ENCODE results near the gene PANK3.
A peak's percentile ranks its signal among the peaks of the same experiment; 100 is the strongest.
"Not testable (repeated sequence)": the region's sequence is repeated elsewhere in the genome, so short reads cannot be mapped to it uniquely, and the experiment has no call there.

Gene PANK3

GRCh38 chr5:168537176-168537575 lies 42.0 kb downstream of the PANK3 start:
- Mint-ChIP-seq H3K27ac (no peak overlapping the region), H3K9me3 (no peaks in the 10 kb centered on the region), H3K36me3 (no peaks in the 10 kb centered on the region), H3K4me3 (no peak overlapping the region), H3K4me1 (no peaks in the 10 kb centered on the region)
- ATAC-seq (no peak), DNase-seq (ENCODE audit: low spot score in 2 of 2) (no peak)

DNA sequence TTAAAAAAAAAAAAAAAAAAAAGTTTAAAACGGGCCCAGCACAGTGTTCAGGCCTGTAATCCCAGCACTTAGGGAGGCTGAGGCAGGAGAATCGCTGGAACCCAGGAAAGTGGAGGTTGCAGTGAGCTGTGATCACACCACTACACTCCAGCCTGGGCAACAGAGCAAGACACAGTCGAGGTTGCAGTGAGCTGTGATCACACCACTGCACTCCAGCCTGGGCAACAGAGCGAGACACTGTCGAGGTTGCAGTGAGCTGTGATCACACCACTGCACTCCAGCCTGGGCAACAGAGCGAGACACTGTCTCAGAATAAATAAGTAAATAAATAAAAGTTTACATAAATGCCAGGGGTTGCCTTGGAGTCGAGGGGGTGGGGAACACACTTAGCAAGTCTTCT lies 44.8 kb downstream of the PANK3 start:
- H3K4me3 Mint-ChIP-seq; DNase-seq (ENCODE audit: low spot score in 2 of 2); ATAC-seq; H3K4me1 Mint-ChIP-seq; H3K36me3 Mint-ChIP-seq; H3K9me3 Mint-ChIP-seq; H3K27ac Mint-ChIP-seq: not testable (repeated sequence)

- H3K4me3 Mint-ChIP-seq: no peak overlapping the region
- H3K4me1 Mint-ChIP-seq: peaks cover 15% of the 10 kb centered on the region
- no peaks in the 10 kb centered on the region for H3K9me3 Mint-ChIP-seq
- ATAC-seq: no peak
- H3K36me3 Mint-ChIP-seq: no peaks in the 10 kb centered on the region
- no peak for DNase-seq (ENCODE audit: low spot score in 2 of 2)
- H3K27ac Mint-ChIP-seq: no peak overlapping the region
Measured at GRCh38 chr5:168531987-168532864, 46.9 kb downstream of the PANK3 start.

DNA sequence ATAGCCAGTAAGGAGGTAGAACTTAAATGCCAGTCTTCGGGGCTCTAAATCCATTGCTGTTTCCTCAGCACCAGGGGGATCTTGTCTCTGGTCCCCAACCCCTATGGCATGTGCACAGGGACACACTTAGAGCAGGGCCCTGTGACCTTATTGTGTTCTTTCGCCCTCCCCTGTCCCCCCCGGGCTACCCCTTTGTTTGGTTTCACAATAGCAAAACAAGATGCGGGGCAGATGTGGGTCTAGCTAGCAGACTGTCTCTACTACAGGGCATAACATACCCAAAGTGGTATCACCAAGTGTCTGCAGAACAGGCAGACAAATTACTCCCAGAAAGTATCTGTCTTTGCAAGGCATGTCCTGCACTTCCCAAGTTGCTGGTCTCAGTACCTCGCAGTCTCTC lies 48.0 kb downstream of the PANK3 start:
- H3K27ac Mint-ChIP-seq: no peak overlapping the region
- no peak for ATAC-seq

DNA sequence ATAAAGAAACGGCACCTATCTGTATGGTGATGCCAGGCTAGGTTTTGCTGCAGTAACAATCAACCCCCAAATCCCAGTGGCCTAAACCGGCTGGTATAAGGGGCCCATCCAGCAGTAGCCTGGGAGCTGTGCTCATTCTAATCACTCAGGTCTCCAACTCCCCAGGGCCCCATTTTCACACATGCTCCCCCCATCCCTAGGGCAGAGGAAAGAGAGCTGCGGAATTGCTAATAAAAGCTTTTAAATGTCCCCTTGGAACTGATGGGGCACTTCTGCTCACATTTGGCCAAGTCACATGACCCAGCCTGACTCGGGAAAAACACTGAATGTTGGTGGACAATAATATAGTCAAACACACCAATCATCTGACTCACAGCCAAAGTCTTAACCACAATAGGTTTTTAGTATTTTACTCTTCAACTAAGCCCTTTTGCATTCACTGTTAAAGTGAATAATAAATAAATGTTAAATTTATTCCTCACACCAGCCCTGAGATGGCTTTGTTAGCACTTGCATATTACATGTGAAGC lies 48.5 kb downstream of the PANK3 start:
- DNase-seq (ENCODE audit: low spot score in 2 of 2): no peak
- peaks cover 15% of the 10 kb centered on the region for H3K4me1 Mint-ChIP-seq
- no peak overlapping the region for H3K27ac Mint-ChIP-seq
- ATAC-seq: no peak
- no peaks in the 10 kb centered on the region for H3K9me3 Mint-ChIP-seq
- peak overlapping the region; percentile 59 for H3K4me3 Mint-ChIP-seq
- H3K36me3 Mint-ChIP-seq: no peaks in the 10 kb centered on the region

More for the DNA sequence above, 48.0 kb downstream of the PANK3 start:
- DNase-seq (ENCODE audit: low spot score in 2 of 2): no peak
- Mint-ChIP-seq H3K4me1 (peaks cover 15% of the 10 kb centered on the region), H3K36me3 (no peaks in the 10 kb centered on the region), H3K9me3 (no peaks in the 10 kb centered on the region), H3K4me3 (no peak overlapping the region)

- no peaks in the 10 kb centered on the region for H3K9me3 Mint-ChIP-seq
- H3K4me3 Mint-ChIP-seq: peak overlapping the region; percentile 60
- DNase-seq (ENCODE audit: low spot score in 2 of 2) (no peak), ATAC-seq (no peak)
- H3K36me3 Mint-ChIP-seq: peaks cover 6% of the 10 kb centered on the region
- H3K27ac Mint-ChIP-seq: no peak overlapping the region
- H3K4me1 Mint-ChIP-seq: peaks cover 15% of the 10 kb centered on the region
Measured at GRCh38 chr5:168529374-168530234, 49.6 kb downstream of the PANK3 start.

- Mint-ChIP-seq H3K4me1 (peaks cover 15% of the 10 kb centered on the region), H3K9me3 (no peaks in the 10 kb centered on the region), H3K36me3 (peaks cover 14% of the 10 kb centered on the region), H3K27ac (no peak within 1 kb of the TSS), H3K4me3 (peak within 1 kb of the TSS; percentile 60)
- no peak for DNase-seq (ENCODE audit: low spot score in 2 of 2)
- peak; percentile 39 for ATAC-seq
Measured at GRCh38 chr5:168528521-168529373, 50.4 kb downstream of the PANK3 start, which contains the start of gene FBLL1. FBLL1 (plus strand) TSS chr5:168529305; CDS start chr5:168529505, 200 bp downstream.

GRCh38 chr5:168527756-168528295 lies 51.3 kb downstream of the PANK3 start:
- Mint-ChIP-seq H3K36me3 (peaks cover 22% of the 10 kb centered on the region), H3K4me1 (peaks cover 15% of the 10 kb centered on the region), H3K4me3 (no peak overlapping the region), H3K9me3 (no peaks in the 10 kb centered on the region), H3K27ac (no peak overlapping the region)
- DNase-seq (ENCODE audit: low spot score in 2 of 2) (no peak), ATAC-seq (no peak)

GRCh38 chr5:168525856-168526255 lies 53.3 kb downstream of the PANK3 start:
- Mint-ChIP-seq H3K36me3 (peaks cover 32% of the 10 kb centered on the region), H3K4me3 (no peak overlapping the region), H3K4me1 (peaks cover 15% of the 10 kb centered on the region), H3K27ac (no peak overlapping the region), H3K9me3 (no peaks in the 10 kb centered on the region)
- ATAC-seq (no peak), DNase-seq (ENCODE audit: low spot score in 2 of 2) (no peak)

GRCh38 chr5:168513861-168514428 lies 65.2 kb downstream of the PANK3 start:
- DNase-seq (ENCODE audit: low spot score in 2 of 2) (no peak), ATAC-seq (no peak)
- H3K9me3 Mint-ChIP-seq: no peaks in the 10 kb centered on the region
- H3K36me3 Mint-ChIP-seq: peaks cover 100% of the 10 kb centered on the region
- H3K4me3 Mint-ChIP-seq: no peak overlapping the region
- no peaks in the 10 kb centered on the region for H3K4me1 Mint-ChIP-seq
- H3K27ac Mint-ChIP-seq: no peak overlapping the region

DNA sequence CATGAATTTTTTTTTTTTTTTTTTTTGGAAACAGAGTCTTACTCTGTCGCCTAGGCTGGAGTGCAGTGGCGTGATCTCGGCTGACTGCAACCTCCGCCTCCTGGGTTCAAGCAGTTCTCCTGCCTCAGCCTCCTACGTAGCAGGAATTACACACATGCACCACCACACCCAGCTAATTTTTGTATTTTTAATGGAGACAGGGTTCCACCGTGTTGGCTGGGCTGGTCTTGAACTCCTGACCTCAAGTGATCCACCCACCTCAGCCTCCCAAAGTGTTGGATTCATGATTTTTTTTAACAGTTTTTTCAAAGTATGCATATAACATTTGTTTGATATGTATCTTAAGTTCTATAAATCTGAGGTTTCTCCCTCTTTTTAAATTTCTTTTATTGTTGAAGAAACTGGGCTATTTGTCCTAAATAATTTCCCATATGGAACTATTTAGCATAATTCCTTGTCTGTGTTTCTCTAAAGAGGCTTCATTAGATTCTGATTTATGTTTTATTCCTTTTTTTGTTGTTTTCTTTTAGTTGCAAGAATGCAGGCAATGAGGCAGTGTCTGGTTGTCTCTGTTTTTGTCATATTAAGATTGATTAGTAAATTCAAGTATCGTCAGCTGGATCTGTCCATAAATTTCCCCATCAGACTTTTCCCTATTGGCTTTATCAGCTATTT lies 76.5 kb downstream of the PANK3 start:
- H3K27ac Mint-ChIP-seq: no peak overlapping the region
- no peak overlapping the region for H3K4me3 Mint-ChIP-seq
- H3K4me1 Mint-ChIP-seq: no peaks in the 10 kb centered on the region
- no peaks in the 10 kb centered on the region for H3K9me3 Mint-ChIP-seq
- DNase-seq (ENCODE audit: low spot score in 2 of 2) (no peak), ATAC-seq (no peak)
- peaks cover 100% of the 10 kb centered on the region for H3K36me3 Mint-ChIP-seq

All from stimulated activated effector memory CD8-positive, alpha-beta T cell treated with anti-CD3 and anti-CD28 coated beads, Interleukin-12 subunit alpha, Interleukin-12 subunit beta, amount 100 ng/mL, for 72 hours (primary cell).